ENCODE measurements around the gene B3GAT2. TPM values are rescaled to one million over a fixed set of nuclear protein-coding genes. Genes with fewer than 3 reads are reported as not detected.

B3GAT2 gene
- total RNA-seq, 1 experiment from 2014 or later: not detected

- Histone ChIP-seq H3K27ac (no peak overlapping the region), H3K9me3 (replicated peaks) (no peaks in the 10 kb centered on the region), H3K4me1 (replicated peaks) (no peaks in the 10 kb centered on the region), H3K36me3 (no peaks in the 10 kb centered on the region), H3K4me3 (no peak overlapping the region), H3K27me3 (replicated peaks) (no peaks in the 10 kb centered on the region)
- no peak for DNase-seq (ENCODE audit: low read depth in 1 of 2, low spot score in 2 of 2)
These were observed 77.4 kb downstream of the B3GAT2 start for GRCh38 chr6:70879496-70879895.

- no peaks in the 10 kb centered on the region for H3K4me1 ChIP-seq (replicated peaks)
- no peak overlapping the region for H3K27ac ChIP-seq
- H3K27me3 ChIP-seq (replicated peaks): no peaks in the 10 kb centered on the region
- H3K4me3 ChIP-seq: no peak overlapping the region
- DNase-seq (ENCODE audit: low read depth in 1 of 2, low spot score in 2 of 2): no peak
- H3K9me3 ChIP-seq (replicated peaks): no peaks in the 10 kb centered on the region
- H3K36me3 ChIP-seq: no peaks in the 10 kb centered on the region
These were observed 82.5 kb downstream of the B3GAT2 start for GRCh38 chr6:70874181-70874913.

GRCh38 chr6:70872469-70872868, 84.4 kb downstream of the B3GAT2 start:
- no peak for DNase-seq (ENCODE audit: low read depth in 1 of 2, low spot score in 2 of 2)
- no peak overlapping the region for H3K27ac ChIP-seq
- no peaks in the 10 kb centered on the region for H3K4me1 ChIP-seq (replicated peaks)
- no peaks in the 10 kb centered on the region for H3K9me3 ChIP-seq (replicated peaks)
- H3K4me3 ChIP-seq: no peak overlapping the region
- H3K36me3 ChIP-seq: no peaks in the 10 kb centered on the region
- H3K27me3 ChIP-seq (replicated peaks): no peaks in the 10 kb centered on the region

- Histone ChIP-seq H3K27me3 (replicated peaks) (no peaks in the 10 kb centered on the region), H3K4me1 (replicated peaks) (no peaks in the 10 kb centered on the region), H3K27ac (no peak overlapping the region), H3K9me3 (replicated peaks) (no peaks in the 10 kb centered on the region), H3K4me3 (no peak overlapping the region), H3K36me3 (no peaks in the 10 kb centered on the region)
- DNase-seq (ENCODE audit: low read depth in 1 of 2, low spot score in 2 of 2): no peak
These were observed 92.5 kb downstream of the B3GAT2 start for GRCh38 chr6:70864401-70864800.

GRCh38 chr6:70863343-70863742, 93.5 kb downstream of the B3GAT2 start:
- Histone ChIP-seq H3K36me3 (no peaks in the 10 kb centered on the region), H3K4me3 (no peak overlapping the region), H3K27me3 (replicated peaks) (no peaks in the 10 kb centered on the region), H3K9me3 (replicated peaks) (no peaks in the 10 kb centered on the region), H3K27ac (no peak overlapping the region), H3K4me1 (replicated peaks) (no peaks in the 10 kb centered on the region)
- DNase-seq (ENCODE audit: low read depth in 1 of 2, low spot score in 2 of 2): no peak

GRCh38 chr6:70860920-70861319, 95.9 kb downstream of the B3GAT2 start:
- DNase-seq (ENCODE audit: low read depth in 1 of 2, low spot score in 2 of 2): no peak

GRCh38 chr6:70860045-70860444, 96.8 kb downstream of the B3GAT2 start:
- Histone ChIP-seq H3K4me3 (no peak overlapping the region), H3K4me1 (replicated peaks) (no peaks in the 10 kb centered on the region), H3K27ac (no peak overlapping the region), H3K27me3 (replicated peaks) (no peaks in the 10 kb centered on the region), H3K36me3 (no peaks in the 10 kb centered on the region; the same call in 1 of the 2 replicates), H3K9me3 (replicated peaks) (no peaks in the 10 kb centered on the region)
- no peak for DNase-seq (ENCODE audit: low read depth in 1 of 2, low spot score in 2 of 2)

More at GRCh38 chr6:70860920-70861319, 95.9 kb downstream of the B3GAT2 start:
- H3K4me3 ChIP-seq: no peak overlapping the region
- H3K27ac ChIP-seq: no peak overlapping the region
- no peaks in the 10 kb centered on the region; the same call in 1 of the 2 replicates for H3K36me3 ChIP-seq
- no peaks in the 10 kb centered on the region for H3K4me1 ChIP-seq (replicated peaks)
- no peaks in the 10 kb centered on the region for H3K9me3 ChIP-seq (replicated peaks)
- no peaks in the 10 kb centered on the region for H3K27me3 ChIP-seq (replicated peaks)

- H3K4me1 ChIP-seq (replicated peaks): no peaks in the 10 kb centered on the region
- no peak overlapping the region for H3K4me3 ChIP-seq
- no peak overlapping the region for H3K27ac ChIP-seq
- H3K27me3 ChIP-seq (replicated peaks): no peaks in the 10 kb centered on the region
- no peaks in the 10 kb centered on the region; the same call in 1 of the 2 replicates for H3K36me3 ChIP-seq
- DNase-seq (ENCODE audit: low read depth in 1 of 2, low spot score in 2 of 2): no peak
- no peaks in the 10 kb centered on the region for H3K9me3 ChIP-seq (replicated peaks)
These were observed 99.3 kb downstream of the B3GAT2 start for GRCh38 chr6:70857387-70858077.

- Histone ChIP-seq H3K4me1 (replicated peaks) (no peaks in the 10 kb centered on the region), H3K27me3 (replicated peaks) (no peaks in the 10 kb centered on the region), H3K36me3 (no peaks in the 10 kb centered on the region; the same call in 1 of the 2 replicates), H3K4me3 (no peak overlapping the region), H3K9me3 (replicated peaks) (no peaks in the 10 kb centered on the region), H3K27ac (no peak overlapping the region)
- DNase-seq (ENCODE audit: low read depth in 1 of 2, low spot score in 2 of 2): no peak
These were observed 104.1 kb downstream of the B3GAT2 start for GRCh38 chr6:70852667-70853246.

- Histone ChIP-seq H3K4me1 (replicated peaks) (no peaks in the 10 kb centered on the region), H3K27ac (no peak overlapping the region), H3K27me3 (replicated peaks) (no peaks in the 10 kb centered on the region), H3K36me3 (no peaks in the 10 kb centered on the region), H3K4me3 (no peak overlapping the region), H3K9me3 (replicated peaks) (no peaks in the 10 kb centered on the region)
- DNase-seq (ENCODE audit: low read depth in 1 of 2, low spot score in 2 of 2): no peak
These were observed 107.4 kb downstream of the B3GAT2 start for GRCh38 chr6:70849348-70850069.

GRCh38 chr6:70847106-70848084, 109.5 kb downstream of the B3GAT2 start:
- Histone ChIP-seq H3K4me1 (replicated peaks) (no peaks in the 10 kb centered on the region), H3K36me3 (no peaks in the 10 kb centered on the region), H3K27ac (no peak overlapping the region), H3K27me3 (replicated peaks) (no peaks in the 10 kb centered on the region), H3K4me3 (no peak overlapping the region), H3K9me3 (replicated peaks) (no peaks in the 10 kb centered on the region)
- DNase-seq (ENCODE audit: low read depth in 1 of 2, low spot score in 2 of 2): no peak

GRCh38 chr6:70846207-70846835, 110.5 kb downstream of the B3GAT2 start:
- H3K9me3 ChIP-seq (replicated peaks): no peaks in the 10 kb centered on the region
- H3K27me3 ChIP-seq (replicated peaks): no peaks in the 10 kb centered on the region
- H3K36me3 ChIP-seq: no peaks in the 10 kb centered on the region
- H3K4me1 ChIP-seq (replicated peaks): no peaks in the 10 kb centered on the region
- no peak for DNase-seq (ENCODE audit: low read depth in 1 of 2, low spot score in 2 of 2)
- no peak overlapping the region for H3K4me3 ChIP-seq
- H3K27ac ChIP-seq: no peak overlapping the region

Measured in SJSA1 (cell line).